Right lobe of liver (tissue), 4 donors: ENCODE results near the gene NAA35.

Experiments used
- CTCF ChIP-seq, 4 donors: fragments of 200-600 bp in 3 of 4; fragments of 450-650 bp in 1 of 4; IDR thresholded peaks; one replicate each; pipeline versions ENCODE4 v1.5.1 to v1.8.0; 2016 to 2022; ENCODE audit warnings: antibody characterized with exemption in 4 of 4, mild to moderate bottlenecking in 2 of 4
- POLR2A ChIP-seq: fragments of 450-650 bp; IDR thresholded peaks from one replicate; pipeline ENCODE4 v1.6.1; 2017; ENCODE audit warnings: antibody characterized with exemption, mild to moderate bottlenecking
- donor health status: DM: no; HTN: no; CAD: no.
- donor health status: DM: no; HTN: no; CAD: no.
- donor health status: DM: no; HTN: yes; CAD: no.

GRCh38 chr9:86022687-86023266 is 81.8 kb downstream of the NAA35 start:
- TF ChIP-seq CTCF (IDR thresholded peaks at IDR 0.05) (no peak), POLR2A (no peak)
